Activated naive CD4-positive, alpha-beta T cell treated with Interleukin-2 at 50 U/mL for 16 hours (primary cell): ENCODE measurements around the gene APAF1.
A peak's percentile ranks its signal among the peaks of the same experiment; 100 is the strongest.
"Not testable (repeated sequence)": the region's sequence is repeated elsewhere in the genome, so short reads cannot be mapped to it uniquely, and the experiment has no call there.

Experiments
- DNase-seq: peaks from one replicate; pipeline ENCODE4 v3.0.0-alpha.2; 2020

The APAF1 gene

GRCh38 chr12:98644712-98645571, at the start of gene APAF1, which contains the start of gene IKBIP:
APAF1 (plus strand) TSS chr12:98645290; CDS start chr12:98648360, 3,070 bp downstream.
IKBIP (minus strand) TSS chr12:98644788; CDS start chr12:98644701, 87 bp downstream.
- peak; percentile 98 for DNase-seq

GRCh38 chr12:98597313-98597712, 47.8 kb upstream of the APAF1 start:
- not testable (repeated sequence) for DNase-seq

GRCh38 chr12:98601924-98602323, 43.2 kb upstream of the APAF1 start:
- no peak for DNase-seq

- DNase-seq, result no peak
These were observed 38.6 kb upstream of the APAF1 start for GRCh38 chr12:98606359-98606988.

- DNase-seq, result no peak
These were observed 34.5 kb upstream of the APAF1 start for GRCh38 chr12:98610596-98610995.

GRCh38 chr12:98612696-98613334, 32.3 kb upstream of the APAF1 start:
- DNase-seq, result no peak

- no peak for DNase-seq
These were observed 26.1 kb upstream of the APAF1 start for GRCh38 chr12:98618952-98619351.

- DNase-seq, result no peak
These were observed 9.3 kb upstream of the APAF1 start for GRCh38 chr12:98635657-98636323.

- no peak for DNase-seq
These were observed 8.0 kb upstream of the APAF1 start for GRCh38 chr12:98637068-98637467.

GRCh38 chr12:98638009-98638408, 7.1 kb upstream of the APAF1 start:
- DNase-seq, result no peak

GRCh38 chr12:98639491-98639890, 5.6 kb upstream of the APAF1 start:
- DNase-seq, result no peak

GRCh38 chr12:98642801-98643200, 2.3 kb upstream of the APAF1 start:
- not testable (repeated sequence) for DNase-seq

GRCh38 chr12:98644433-98644711, 718 bp upstream of the APAF1 start:
- DNase-seq, result no peak

- DNase-seq, result no peak
These were observed 530 bp downstream of the APAF1 start for GRCh38 chr12:98645572-98646067.

- no peak for DNase-seq
These were observed 1.4 kb downstream of the APAF1 start for GRCh38 chr12:98646294-98647090.

GRCh38 chr12:98651328-98651727, 6.2 kb downstream of the APAF1 start:
- DNase-seq, result no peak

- DNase-seq, result no peak
These were observed 8.9 kb downstream of the APAF1 start for GRCh38 chr12:98653866-98654493.

GRCh38 chr12:98656289-98657101, 11.4 kb downstream of the APAF1 start:
- DNase-seq, result no peak

GRCh38 chr12:98660521-98660920, 15.4 kb downstream of the APAF1 start:
- DNase-seq, result no peak

GRCh38 chr12:98669751-98670150, 24.7 kb downstream of the APAF1 start:
- DNase-seq, result no peak

- DNase-seq, result no peak
These were observed 26.4 kb downstream of the APAF1 start for GRCh38 chr12:98671459-98671858.
